Measurements from ENCODE around the gene LRRN4.

Gene LRRN4

GRCh38 chr20:6053064-6053775 is 640 bp downstream of the LRRN4 start:
- DNase-seq (ENCODE audit: low spot score), result no peak
- no peak for TF ChIP-seq CTCF (IDR thresholded peaks at IDR 0.05; ENCODE audit: extremely low read depth, missing control alignments)

DNA sequence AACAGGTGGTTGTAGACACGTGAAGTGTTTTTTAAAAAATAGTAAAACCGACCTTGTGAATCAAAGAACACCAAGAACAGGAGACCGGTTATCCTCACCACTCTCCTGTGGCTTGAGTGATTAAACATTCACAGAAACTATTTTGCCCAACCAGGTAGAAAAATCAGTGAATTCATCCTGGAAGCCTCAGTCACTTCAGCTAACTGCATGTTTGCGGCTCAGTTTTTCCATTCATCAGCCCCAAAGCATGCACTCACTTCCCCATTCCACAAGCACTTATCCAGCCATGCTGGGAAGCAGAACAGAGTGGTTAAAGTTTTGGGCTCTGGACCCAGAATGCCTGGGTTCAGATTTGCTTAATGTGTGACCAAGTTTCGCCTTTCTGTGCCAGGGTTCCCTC is 2.4 kb downstream of the LRRN4 start:
- DNase-seq (ENCODE audit: low spot score), result no peak

GRCh38 chr20:6048391-6048790 is 5.5 kb downstream of the LRRN4 start:
- no peak for DNase-seq (ENCODE audit: low spot score)
- TF ChIP-seq CTCF (IDR thresholded peaks at IDR 0.05; ENCODE audit: extremely low read depth, missing control alignments), result no peak

More for the DNA sequence above, 2.4 kb downstream of the LRRN4 start:
- TF ChIP-seq CTCF (IDR thresholded peaks at IDR 0.05; ENCODE audit: extremely low read depth, missing control alignments), result no peak

DNA sequence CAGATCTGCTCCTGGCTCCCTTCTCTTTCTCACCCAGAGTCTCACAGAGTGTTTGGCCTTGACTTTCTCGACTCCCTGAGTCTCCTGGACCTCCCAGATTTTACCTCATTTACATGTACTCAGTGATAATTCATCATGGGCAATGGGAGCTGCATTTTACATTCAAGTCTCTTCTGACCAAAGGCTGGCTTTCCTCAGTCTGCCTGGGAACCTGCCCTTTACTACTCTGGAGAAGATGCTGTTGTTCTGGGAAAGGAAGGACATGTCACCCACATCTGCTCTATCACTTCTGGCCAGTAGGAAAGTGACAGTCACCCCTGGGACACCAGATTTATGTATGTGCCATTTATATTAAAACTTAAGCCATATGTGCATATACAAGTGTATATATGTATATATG is 7.4 kb downstream of the LRRN4 start:
- DNase-seq (ENCODE audit: low spot score), result no peak
- TF ChIP-seq CTCF (IDR thresholded peaks at IDR 0.05; ENCODE audit: extremely low read depth, missing control alignments), result no peak

- no peak for TF ChIP-seq CTCF (IDR thresholded peaks at IDR 0.05; ENCODE audit: extremely low read depth, missing control alignments)
- DNase-seq (ENCODE audit: low spot score), result no peak
Observed at GRCh38 chr20:6045566-6045965, 8.3 kb downstream of the LRRN4 start.

- DNase-seq (ENCODE audit: low spot score), result no peak
- TF ChIP-seq CTCF (IDR thresholded peaks at IDR 0.05; ENCODE audit: extremely low read depth, missing control alignments), result no peak
Observed at GRCh38 chr20:6044115-6044514, 9.7 kb downstream of the LRRN4 start.

DNA sequence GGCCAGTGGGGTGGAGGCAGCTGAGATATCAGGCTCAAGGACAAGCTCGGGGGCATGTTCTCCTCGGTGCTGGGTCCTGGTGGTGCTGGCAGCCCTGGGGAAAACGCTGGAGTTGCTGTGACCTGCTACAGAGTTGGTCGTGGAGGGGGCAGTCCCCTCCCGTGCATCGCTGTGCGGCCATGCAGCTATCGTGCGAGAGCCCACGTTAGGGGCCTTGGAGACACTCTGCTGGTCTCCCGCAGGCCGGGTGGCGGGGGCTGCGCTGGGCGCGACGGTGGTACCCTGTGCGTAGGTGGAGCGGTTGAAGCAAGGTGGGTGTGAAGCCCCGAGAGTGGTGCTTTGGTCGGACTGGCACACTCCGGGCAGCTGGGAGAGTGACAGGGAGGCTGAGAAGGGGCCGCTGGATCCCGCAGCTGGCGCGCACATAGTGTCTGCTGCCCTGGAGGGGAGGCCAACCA is 12.0 kb downstream of the LRRN4 start:
- no peak for TF ChIP-seq CTCF (IDR thresholded peaks at IDR 0.05; ENCODE audit: extremely low read depth, missing control alignments)
- no peak for DNase-seq (ENCODE audit: low spot score)

All from GM20000 (cell line).